NAMALWA (cell line): ENCODE data around the gene CD2BP2.
"Not testable (repeated sequence)": the region's sequence is repeated elsewhere in the genome, so short reads cannot be mapped to it uniquely, and the experiment has no call there.

Experiments
- DNase-seq: peaks from one replicate; pipeline ENCODE4 v3.0.0-alpha.2; 2015; ENCODE audit warnings: low spot score

Gene CD2BP2

GRCh38 chr16:30358990-30359870 lies 4.1 kb upstream of the CD2BP2 start:
- DNase-seq, result no peak

DNA sequence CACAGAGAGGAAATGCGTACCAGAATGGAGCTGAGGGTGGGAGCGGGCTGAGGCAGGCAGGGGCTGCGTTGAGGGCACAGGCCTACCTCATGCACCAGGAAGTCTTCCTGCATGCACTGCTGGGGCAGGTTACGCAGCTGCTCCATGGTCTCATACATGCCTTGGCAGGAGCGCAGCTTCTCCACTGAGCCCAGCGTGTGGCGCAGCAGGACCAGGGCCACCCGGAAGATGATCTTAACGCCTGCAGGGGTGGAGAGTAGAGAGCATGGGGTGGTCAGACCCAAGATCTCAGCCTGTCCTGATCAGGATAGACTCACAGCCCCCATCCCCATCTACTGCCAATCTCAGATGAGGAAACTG lies 3.4 kb upstream of the CD2BP2 start:
- no peak for DNase-seq

- no peak for DNase-seq
Observed at GRCh38 chr16:30357715-30358576, 2.8 kb upstream of the CD2BP2 start.

DNA sequence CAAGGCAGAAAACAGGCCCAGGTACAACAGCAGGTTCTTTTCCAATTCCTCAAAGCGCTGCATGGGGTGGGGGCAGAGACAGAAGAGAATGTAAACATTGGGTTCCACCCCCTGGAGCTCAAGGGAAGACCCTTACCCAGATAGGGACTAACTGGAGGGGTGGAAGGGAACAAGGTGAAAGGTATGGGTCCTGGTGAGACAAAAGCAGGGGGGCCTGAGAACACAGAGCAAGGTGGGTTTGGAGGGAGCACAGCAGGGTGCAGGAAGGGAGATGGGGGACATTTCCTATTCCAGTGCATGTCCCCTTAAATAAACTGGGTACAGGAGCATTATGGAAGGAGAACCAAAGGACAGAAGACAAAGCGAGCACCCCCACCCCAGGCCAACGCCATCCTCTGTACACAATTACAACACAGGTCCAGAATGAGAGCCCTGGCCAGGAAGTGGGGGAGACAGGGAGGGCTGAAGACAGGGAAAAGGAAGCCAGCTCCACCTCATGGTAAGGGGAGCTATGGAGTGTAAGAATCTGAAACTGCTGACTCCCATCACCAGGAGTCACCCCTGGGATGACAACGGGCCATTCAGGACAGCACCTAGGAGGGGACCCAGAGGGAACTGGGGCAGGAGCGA lies 2.1 kb upstream of the CD2BP2 start:
- DNase-seq, result no peak

- no peak for DNase-seq
Observed at GRCh38 chr16:30356401-30357084, 1.4 kb upstream of the CD2BP2 start.

- DNase-seq, result no peak
Observed at GRCh38 chr16:30355954-30356308, 823 bp upstream of the CD2BP2 start.

GRCh38 chr16:30354423-30355143 lies 525 bp downstream of the CD2BP2 start:
- peak; percentile 42 for DNase-seq

DNA sequence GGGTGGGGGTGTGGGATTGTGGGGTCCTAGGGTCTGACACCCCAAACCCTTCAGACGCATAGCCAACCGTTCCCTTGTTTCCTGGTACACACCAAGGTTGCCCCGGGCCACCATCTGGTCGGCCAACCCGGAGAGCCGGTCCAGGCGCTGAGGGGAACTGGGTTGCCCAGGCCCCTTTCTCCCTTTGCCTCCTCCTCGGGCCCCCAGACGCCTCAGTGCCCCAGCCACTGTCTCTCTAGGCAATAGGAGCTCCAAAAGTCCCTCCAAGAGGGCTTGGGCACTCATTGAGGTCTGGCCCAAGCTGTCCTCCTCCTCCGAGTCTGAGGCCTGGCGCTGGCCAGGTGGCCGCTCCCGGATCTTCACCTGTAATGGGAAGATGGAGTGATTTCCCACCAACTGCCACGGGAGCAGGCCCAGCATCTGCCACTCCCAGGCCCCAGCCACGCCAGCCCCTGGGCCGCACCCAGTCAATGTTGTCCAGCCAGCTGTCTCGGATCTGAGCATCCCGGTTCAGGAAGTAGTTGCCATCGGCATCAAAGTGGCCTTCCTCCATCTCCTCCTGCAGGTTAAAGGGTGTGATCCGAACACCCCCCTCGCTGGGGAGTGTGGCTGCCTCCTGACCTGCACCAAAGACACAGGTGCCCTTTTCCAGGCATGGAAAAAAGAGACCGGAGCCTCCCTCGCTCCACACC lies 1.5 kb downstream of the CD2BP2 start:
- no peak for DNase-seq

- DNase-seq, result no peak
Observed at GRCh38 chr16:30352488-30353401, 2.4 kb downstream of the CD2BP2 start.

GRCh38 chr16:30351586-30352419 lies 3.3 kb downstream of the CD2BP2 start:
- DNase-seq, result no peak

- DNase-seq, result no peak
Observed at GRCh38 chr16:30351001-30351441, 4.1 kb downstream of the CD2BP2 start.

- DNase-seq, result peak; percentile 77
Observed at GRCh38 chr16:30350134-30350871, 4.8 kb downstream of the CD2BP2 start.

- DNase-seq, result peak; percentile 84
Observed at GRCh38 chr16:30349675-30350074, 5.4 kb downstream of the CD2BP2 start.

GRCh38 chr16:30348929-30349328 lies 6.2 kb downstream of the CD2BP2 start:
- DNase-seq, result no peak

GRCh38 chr16:30348113-30348512 lies 7.0 kb downstream of the CD2BP2 start:
- DNase-seq, result no peak

DNA sequence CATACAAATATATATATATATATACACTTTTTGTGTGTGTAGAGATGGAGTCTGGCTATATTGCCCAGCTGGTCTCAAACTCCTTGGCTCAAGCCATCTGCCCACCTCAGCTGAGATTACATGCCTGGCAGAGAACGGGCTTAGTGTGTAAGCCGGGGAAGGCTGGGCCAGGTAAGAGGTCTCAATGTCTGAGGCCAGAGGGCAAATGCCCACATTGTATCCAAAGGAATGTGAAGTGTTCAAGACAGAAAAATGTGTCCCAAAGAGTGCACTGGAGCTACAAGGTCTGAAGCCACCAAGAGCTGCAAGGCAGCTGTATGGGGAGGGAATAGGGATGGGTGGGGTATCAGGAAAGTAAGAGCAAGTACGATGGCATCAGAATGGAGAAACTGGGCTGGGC lies 8.8 kb downstream of the CD2BP2 start:
- no peak for DNase-seq

DNA sequence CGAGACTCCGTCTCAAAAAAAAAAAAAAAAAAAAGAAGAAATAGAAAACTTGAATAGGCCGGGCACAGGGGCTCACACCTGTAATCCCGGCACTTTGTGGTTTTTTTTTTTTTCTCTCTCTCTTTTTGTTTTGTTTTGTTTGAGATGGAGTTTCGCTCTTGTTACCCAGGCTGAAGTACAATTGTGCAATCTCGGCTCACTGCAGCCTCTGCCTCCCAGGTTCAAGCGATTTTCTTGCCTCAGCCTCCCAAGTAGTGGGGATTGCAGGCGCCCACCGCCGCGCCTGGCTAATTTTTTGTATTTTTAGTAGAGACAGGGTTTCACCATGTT lies 11.7 kb downstream of the CD2BP2 start:
- DNase-seq, result not testable (repeated sequence)
